ENCODE results near the gene CCDC73.
"Not testable (repeated sequence)": the region's sequence is repeated elsewhere in the genome, so short reads cannot be mapped to it uniquely, and the experiment has no call there.

Gene CCDC73

GRCh38 chr11:32796425-32796824 is 2.0 kb upstream of the CCDC73 start:
- DNase-seq (ENCODE audit: extremely low read depth, low read depth), result no peak
- no peak for TF ChIP-seq CTCF (IDR thresholded peaks at IDR 0.05; ENCODE audit: low read depth, low read length)

GRCh38 chr11:32792948-32793475 is 1.4 kb downstream of the CCDC73 start:
- no peak for DNase-seq (ENCODE audit: extremely low read depth, low read depth)
- peak; percentile 68 for TF ChIP-seq CTCF (IDR thresholded peaks at IDR 0.05; ENCODE audit: low read depth, low read length)

GRCh38 chr11:32792111-32792947 is 2.1 kb downstream of the CCDC73 start:
- no peak for DNase-seq (ENCODE audit: extremely low read depth, low read depth)
- no peak for TF ChIP-seq CTCF (IDR thresholded peaks at IDR 0.05; ENCODE audit: low read depth, low read length)

GRCh38 chr11:32790916-32791315 is 3.5 kb downstream of the CCDC73 start:
- no peak for TF ChIP-seq CTCF (IDR thresholded peaks at IDR 0.05; ENCODE audit: low read depth, low read length)
- DNase-seq (ENCODE audit: extremely low read depth, low read depth), result no peak

- TF ChIP-seq CTCF (IDR thresholded peaks at IDR 0.05; ENCODE audit: low read depth, low read length), result no peak
- no peak for DNase-seq (ENCODE audit: extremely low read depth, low read depth)
Measured at GRCh38 chr11:32786811-32787210, 7.7 kb downstream of the CCDC73 start.

- no peak for TF ChIP-seq CTCF (IDR thresholded peaks at IDR 0.05; ENCODE audit: low read depth, low read length)
- DNase-seq (ENCODE audit: extremely low read depth, low read depth), result no peak
Measured at GRCh38 chr11:32785262-32785661, 9.2 kb downstream of the CCDC73 start.

- no peak for TF ChIP-seq CTCF (IDR thresholded peaks at IDR 0.05; ENCODE audit: low read depth, low read length)
Measured at GRCh38 chr11:32781721-32782120, 12.7 kb downstream of the CCDC73 start.

GRCh38 chr11:32780839-32781238 is 13.6 kb downstream of the CCDC73 start:
- DNase-seq (ENCODE audit: extremely low read depth, low read depth), result not testable (repeated sequence)

More at GRCh38 chr11:32781721-32782120, 12.7 kb downstream of the CCDC73 start:
- no peak for DNase-seq (ENCODE audit: extremely low read depth, low read depth)
